NCI-H345 treated with DMSO at 0.1 percent for 48 hours (cell line): ENCODE results near the gene SPATC1L.
"Not testable (repeated sequence)": the region's sequence is repeated elsewhere in the genome, so short reads cannot be mapped to it uniquely, and the experiment has no call there.

Experiments used
- DNase-seq: peaks from one replicate; lab custom pipeline; 2025; ENCODE audit not compliant: unreplicated experiment; lab: John Stamatoyannopoulos, UW

SPATC1L gene

DNA sequence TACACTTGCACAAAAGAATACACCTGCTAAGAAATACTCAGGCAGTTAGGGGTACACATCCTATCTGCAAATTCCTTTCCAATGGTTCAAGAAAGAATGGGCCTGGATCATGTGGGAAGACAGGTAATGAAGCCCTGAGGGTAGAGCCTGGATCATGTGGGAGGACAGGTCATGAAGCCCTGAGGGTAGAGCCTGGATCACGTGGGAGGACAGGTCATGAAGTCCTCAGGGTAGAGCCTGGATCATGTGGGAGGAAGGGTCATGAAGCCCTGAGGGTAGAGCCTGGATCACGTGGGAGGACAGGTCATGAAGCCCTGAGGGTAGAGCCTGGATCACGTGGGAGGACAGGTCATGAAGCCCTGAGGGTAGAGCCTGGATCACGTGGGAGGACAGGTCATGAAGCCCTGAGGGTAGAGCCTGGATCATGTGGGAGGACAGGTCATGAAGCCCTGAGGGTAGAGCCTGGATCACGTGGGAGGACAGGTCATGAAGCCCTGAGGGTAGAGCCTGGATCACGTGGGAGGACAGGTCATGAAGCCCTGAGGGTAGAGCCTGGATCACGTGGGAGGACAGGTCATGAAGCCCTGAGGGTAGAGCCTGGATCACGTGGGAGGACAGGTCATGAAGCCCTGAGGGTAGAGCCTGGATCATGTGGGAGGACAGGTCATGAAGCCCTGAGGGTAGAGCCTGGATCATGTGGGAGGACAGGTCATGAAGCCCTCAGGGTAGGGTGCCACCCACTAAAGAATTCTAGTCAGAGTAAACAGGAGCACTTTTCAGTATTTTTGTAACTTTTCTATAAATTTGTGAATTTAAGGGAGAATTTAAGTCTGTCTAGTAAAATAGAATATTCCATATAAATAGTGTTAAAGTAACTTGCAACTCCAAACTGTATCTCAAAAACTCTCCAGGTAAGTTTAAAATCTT lies 16.9 kb upstream of the SPATC1L start:
- DNase-seq, result not testable (repeated sequence)

DNA sequence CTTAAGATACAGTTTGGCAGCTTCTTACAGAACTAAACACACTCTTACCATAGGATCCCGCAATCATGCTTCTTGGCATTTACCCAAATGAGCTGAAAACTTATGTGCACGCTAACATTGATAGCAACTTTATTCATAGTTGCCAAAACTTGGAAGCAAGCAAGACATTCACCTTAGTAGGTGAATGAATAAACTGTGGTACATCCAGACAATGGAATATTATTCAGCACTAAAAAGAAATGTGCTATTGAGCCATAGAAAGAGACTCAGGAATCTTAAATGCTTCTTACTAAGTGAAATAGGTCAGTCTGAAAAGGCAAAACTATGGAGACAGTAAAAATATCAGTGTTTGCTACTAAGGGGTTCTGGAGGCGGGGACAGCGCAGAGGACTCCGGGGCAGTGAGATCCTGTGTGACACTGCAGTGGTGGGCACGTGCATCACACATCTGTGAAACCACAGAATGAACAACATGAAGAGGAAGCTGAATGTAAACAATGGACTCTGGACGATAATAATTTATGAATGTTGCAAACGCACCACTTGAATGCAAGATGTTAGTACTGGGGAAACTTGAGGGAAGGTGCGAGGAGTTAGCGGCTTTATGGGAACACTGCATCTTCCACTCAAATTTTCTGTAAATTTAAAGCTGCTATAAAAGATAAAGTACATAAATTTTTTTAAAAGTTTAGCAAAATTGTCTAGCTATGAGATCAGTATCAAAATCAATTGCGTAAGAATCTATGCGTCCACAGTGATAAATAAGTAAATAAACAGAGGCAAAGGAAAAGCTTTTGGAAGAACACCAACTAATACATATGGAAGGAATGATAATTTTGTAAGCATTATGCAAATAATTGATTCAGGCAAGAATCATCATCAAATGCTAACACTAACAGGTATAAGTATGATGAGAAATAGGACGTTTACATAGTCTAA lies 15.4 kb upstream of the SPATC1L start:
- no peak for DNase-seq

DNA sequence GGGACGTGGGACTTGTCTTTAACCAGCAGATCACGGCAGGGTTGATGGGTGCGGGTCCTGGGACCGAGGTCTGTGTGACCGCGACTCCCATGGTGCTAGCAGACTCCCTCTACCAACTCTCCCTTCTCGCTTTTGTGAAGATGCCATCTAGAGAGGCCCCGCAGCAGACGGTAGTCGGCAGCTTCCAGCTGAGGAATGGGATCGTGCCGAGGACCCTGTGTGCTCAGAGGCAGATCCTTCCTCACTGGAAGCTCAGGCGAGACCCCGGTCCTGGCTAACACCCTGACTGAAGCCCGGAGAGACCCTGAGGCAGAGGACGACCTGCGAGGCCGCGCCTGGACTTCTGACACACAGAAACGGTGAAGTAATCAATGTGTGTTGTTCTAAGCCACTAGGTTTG lies 12.5 kb upstream of the SPATC1L start:
- no peak for DNase-seq

DNA sequence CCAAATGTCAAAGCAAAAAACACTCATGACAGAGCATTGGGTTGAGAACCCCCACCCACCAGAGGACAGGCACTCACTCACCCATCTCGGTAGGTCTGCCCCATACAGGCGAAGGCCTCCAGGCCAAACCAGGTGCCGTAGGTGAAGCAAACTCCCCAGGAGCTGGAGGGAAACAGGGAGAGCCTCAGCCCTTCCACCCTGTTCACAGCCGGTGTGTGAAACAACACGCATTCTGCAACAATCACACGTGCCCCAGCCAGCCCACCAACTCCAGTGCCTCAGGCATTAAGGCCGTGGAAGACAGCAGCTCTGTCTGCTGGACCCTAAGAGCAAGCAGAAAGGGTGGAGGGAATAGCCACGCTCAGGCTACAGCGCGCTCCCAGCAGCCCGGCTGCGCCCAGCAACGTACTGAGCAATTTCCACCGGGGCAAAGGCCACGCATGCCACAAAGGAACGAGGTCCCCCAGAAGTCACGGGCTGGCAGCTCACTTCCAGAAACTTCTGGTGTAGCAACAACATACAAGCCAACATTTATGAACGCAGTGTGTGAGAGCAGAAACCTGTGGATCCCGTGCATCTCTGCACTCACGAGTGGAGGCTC lies 11.4 kb upstream of the SPATC1L start:
- no peak for DNase-seq

DNA sequence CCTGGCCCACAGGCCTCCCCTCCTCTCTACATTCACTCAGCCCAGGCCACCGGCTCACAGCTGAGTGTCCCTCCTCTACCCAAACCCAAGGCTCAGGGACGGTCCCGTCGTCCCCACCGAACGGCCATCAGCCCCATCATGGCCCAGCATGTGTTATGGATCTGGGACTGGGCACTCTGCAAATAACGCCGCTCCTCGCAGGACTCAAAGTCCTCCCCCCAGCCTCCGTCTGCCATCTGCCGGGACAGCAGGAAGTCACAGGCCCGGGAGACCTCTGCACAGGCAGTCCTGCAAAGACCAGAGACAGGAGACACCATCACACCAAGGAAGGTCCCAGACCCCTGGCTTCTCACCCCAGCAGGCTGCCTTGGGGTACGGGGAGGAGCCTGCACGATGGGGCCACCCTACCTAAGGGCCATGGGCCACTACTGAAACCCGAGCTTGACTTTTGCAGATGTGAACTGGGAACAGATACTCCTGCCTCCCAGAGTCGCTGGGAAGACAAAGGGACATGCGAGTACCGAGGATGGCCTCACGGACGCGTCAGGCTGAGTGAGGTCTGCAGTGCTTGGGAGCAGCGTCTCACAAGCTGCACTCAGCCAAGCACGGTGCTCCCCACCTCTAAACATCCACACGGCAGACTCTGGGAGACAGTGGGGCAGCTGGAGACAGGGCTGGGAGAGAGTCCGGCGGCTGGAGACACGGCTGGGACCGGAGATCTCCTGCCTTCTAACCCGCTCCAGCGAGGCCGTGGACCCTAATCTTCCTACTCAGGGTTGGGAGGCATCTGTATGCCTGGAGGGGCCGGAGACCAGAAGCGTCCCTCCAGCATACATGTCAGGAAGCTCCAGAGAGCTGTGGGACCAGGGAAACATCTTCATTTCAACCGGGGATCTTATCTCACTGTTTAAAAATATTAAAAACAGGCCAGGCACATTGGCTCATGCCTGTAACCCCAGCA lies 10.4 kb upstream of the SPATC1L start:
- DNase-seq, result no peak

DNA sequence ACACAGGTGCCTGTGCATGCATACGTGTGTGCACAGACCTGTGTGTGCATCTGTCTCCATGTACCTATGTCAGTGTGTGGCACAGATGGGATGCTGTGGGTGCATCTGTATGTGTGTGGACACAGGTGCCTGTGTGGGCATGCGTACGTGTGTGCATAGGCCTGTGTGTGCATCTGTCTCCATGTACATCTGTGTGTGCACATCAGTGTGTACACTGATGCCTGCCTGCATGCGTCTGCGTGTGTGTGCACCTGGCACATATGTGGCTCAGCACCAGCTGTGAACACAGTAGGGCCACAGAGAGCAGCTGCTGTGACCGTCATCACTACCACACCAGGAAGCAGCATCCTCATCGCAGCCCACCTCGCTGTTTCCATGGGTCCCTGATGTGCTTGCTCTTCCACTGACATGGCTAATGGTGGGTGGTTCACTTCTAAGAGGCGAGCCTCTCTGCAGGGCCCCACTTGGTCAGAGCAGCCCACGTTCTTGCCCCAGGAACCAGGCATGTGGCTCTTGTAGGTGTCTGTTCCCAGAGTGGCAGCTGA lies 9.6 kb upstream of the SPATC1L start:
- DNase-seq, result no peak

DNA sequence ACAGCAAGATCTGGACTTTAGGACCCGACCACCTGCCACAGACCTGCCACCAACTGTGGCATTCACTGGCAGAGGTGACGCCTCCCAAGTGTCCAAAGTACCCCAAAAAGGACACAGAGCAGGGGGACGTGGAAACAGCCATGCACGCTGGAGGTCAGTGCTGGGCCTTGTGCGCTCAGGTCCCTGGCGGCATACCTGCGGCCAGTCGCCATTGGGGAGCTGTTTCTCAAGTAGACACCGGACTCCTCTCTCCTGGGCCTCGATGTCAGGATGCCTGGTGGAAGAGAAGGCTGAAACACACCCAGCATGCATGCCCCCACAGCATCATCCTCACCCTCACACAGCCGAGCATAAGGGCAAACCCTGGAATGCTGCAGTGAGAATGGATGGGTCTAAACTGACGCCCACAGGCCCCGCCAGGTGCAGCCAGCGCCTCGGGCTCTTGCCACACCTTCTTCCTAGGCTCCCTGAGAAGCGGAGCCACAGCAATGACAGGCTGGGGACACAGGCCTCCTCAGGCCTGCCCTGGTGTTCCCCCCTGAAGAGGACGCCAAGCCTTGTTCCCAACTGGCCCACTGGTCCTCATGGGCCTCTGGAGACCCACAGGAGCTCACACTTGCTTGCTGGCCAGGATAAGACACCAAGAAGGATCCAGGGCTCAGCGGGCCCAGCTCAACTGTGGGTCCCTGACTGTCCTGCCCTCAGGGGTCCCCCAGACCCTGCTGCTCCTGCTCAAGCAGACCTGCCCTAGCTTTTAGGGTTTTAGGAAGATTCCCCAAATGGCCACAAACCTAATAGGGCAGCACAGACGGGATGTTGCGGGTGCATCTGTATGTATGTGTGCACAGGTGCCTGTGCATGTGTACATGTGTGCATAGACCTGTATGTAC lies 7.7 kb upstream of the SPATC1L start:
- DNase-seq, result no peak

DNA sequence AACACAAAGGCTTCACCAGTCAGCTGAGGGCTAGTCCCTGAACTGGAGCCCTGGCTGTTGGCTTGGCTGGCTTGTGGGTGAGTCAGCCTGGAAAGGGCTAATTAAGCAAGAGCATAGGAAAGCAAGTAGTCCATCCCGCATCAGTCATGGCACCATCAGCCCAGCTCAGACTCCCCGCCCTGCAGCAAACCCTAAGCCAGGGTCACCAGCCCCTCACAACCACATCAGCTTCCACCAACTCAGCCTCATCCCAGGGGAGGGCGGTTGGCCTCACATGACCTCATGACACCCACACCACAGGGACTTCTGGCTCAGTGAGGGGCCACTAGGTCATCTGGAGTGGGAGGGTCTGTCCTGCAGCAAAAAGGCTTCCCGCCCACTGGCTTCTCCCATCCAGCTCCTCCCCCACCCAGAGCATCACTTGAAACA lies 7.0 kb upstream of the SPATC1L start:
- no peak for DNase-seq

DNA sequence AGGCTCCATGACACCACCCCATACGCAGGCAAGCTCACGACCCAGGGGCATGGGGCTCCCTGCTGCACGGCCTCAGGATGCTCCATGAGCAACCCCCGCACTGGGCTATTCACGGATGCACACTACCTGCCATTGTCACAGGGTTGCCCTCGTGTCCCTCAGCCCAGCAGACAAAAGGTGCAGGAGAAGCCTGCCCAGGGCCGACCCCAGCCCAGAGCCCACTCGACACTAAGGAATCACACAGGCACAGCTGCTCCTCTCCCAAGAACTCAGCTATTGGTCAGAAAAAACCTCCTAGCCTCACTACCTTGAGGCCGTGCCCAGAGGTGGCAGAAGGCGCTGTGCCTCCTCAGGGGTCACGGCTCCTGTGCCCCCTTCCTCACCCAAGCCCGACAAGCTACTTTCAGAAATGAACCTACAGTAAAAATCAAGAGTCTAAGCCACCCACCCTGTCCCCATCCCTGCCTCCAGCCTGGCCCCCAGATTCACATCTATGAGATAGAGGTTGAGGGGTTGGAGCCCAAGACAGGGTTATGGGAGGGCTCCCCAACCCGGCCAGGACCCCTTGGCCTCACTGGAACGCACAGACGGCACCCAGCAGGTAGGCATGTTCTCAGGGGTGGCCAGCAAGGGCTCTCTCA lies 6.4 kb upstream of the SPATC1L start:
- DNase-seq, result no peak

DNA sequence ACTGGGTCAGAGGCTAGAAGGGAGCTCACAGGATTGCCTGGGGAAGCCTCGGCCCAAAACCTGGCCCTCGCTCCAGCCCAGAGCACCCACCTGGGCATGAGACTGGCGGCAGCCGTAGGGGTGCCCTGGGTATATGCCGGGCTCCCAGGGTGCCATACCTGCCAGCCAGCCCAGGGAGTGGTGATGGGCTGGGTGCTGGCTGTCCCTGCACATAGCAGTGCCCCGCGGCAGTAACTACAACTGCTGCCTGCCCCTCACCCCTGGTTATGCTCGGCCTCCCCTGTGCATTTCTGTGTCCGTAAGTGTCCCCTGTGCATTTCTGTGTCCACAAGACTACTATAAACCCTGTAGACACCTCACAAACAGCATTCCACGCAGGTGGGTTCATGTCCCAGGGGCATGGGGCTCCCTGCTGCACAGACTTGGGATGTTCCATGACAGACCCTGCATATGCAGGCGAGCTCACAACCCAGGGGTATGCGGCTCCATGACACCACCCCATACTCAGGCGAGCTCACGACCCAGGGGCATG lies 5.8 kb upstream of the SPATC1L start:
- no peak for DNase-seq

DNA sequence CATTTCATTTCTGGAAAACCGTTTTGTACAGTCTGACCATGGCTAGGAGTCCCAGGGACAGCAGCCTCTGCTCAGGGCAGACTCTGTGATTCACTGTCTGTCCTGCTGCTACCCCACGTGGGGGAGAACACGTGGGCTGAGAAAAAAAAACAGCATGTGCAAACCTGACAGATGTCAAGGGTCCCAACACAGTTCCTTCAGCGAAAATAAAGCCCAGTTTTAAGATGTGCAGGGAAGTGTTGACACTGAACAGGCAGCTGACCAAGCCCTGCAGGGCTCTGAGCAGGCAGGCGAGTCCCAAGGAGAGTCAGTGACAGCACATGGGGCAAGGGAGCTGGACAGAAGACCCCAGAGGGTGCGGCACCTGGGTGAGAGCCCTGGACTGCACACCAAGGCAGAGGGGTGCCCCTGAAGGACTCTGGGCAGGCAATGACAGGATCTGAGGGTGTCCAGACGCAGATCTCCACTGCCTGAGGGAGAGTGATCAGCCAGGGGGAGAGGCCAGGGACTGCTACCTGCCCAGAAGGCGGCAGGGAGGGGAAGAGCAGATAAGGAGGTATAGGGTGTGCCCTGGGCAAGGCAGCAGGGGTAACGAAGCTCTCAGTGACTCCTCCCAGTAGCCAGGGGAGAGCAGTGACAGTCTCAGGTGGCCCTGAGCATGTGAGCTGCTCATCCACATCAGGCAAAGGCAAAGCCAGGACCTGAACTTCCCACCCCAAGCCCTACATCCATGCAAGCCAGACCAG lies 5.1 kb upstream of the SPATC1L start:
- DNase-seq, result no peak

DNA sequence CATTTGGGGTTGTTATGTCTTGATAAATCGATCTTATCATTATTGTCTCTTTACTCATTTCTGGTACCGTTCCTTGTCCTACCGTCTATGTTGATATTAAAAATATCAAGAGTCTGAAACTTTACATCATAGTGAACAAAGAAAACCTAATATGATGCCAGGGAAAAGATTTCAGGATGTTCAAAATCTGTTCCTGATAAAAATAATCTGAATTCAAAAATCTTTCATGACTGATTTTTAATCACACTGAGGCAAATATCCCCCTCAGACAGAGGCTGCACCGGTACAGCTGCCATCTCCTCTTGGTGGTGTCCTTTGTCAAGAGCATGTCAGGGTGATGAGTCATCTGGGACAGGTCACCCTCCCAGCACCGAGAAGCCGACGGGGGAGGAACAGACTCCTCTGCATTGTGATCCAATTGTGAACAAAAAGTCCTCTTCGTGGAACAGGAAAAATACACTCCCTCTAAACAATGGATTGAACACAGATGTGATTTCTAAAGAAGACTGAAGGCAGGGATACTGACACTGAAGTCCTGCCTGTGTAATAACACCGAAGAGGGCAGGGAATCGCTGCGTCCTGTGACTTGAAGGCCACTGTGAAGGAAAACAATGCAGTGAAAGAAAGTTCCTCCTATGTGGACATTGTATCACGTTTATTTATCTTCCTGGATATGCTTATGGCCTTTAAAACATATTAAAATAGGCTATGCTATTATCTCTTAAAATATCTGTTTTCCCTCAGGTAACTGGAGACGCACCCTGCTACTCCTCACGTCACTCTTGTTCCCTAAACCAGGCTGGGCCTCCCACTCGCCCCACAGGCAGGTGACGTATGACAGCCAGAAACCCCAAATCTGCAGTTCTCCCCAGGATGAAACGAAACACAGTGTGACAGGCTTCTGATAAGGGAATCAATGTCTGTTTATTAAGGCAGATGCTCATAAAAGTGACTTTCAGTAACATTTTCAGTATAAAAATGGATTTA lies 4.3 kb upstream of the SPATC1L start:
- peak; percentile 48 for DNase-seq

DNA sequence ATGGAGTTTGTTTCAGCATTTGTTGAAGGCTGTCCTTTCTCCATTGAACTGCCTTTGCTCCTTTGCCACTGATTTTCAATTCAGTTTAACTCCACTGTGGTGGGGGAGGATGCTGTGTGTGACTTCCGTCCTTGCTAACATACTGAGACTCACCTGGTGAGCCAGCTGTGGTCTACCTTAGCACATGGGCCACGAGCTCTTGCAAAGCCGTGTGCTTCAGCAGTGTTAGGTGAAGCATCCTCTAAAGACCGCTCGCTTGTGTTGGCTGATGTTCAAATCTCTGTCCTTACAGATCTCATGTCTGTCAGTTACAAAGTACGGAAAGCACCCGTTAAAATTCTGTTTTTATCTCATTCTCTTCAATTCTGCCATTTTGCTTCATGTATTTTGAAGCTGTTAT lies 3.6 kb upstream of the SPATC1L start:
- no peak for DNase-seq

DNA sequence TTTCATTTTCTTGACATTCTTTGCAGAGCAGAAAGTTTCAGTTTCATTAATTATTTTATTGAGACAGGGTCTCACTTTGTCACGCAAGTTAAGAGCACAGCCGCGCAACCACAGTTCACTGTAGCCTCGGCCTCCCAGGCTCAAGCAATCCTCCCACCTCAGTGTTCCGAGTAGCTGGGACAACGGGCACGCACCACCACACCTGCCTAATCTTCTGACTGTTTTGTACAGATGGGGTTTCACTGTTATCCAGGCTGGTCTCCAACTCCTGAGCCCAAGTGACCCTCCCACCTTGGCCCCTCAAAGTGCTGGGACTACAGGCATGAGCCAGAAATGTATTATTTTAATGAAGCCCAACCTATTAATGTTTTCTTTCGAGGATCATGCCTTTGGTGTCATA lies 3.0 kb upstream of the SPATC1L start:
- DNase-seq, result no peak

DNA sequence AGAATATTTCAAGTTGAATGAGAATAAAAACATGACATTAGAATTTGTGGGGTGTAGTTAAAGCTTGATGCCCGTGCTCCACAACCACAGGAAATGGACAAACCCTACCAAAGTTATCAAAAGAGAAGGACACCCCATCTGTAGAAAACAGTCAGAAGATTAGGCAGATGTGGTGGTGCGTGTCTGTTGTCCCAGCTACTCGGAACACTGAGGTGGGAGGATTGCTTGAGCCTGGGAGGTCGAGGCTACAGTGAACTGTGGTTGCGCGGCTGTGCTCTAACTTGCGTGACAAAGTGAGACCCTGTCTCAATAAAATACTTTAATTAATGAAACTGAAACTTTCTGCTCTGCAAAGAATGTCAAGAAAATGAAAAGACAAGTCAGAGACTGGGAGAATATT lies 1.5 kb upstream of the SPATC1L start:
- DNase-seq, result no peak
